Measurements from ENCODE around the gene GPR45. TPM values are rescaled to one million over a fixed set of nuclear protein-coding genes. Genes with fewer than 3 reads are reported as not detected.

The GPR45 gene
- total RNA-seq, 2 experiments from 2014 or later = not detected

- H3K4me1 Mint-ChIP-seq = peaks cover 3% of the 10 kb centered on the region
- DNase-seq = no peak
- H3K27ac Mint-ChIP-seq = no peak overlapping the region
- H3K27me3 Mint-ChIP-seq = no peaks in the 10 kb centered on the region
- ChIA-PET POLR2A (no interaction called here), CTCF (no interaction called here)
- peaks cover 27% of the 10 kb centered on the region for H3K36me3 Mint-ChIP-seq (ENCODE audit: low read depth)
- no peaks in the 10 kb centered on the region for H3K9me3 Mint-ChIP-seq
- no peak overlapping the region for H3K4me3 Mint-ChIP-seq
These were observed 49.6 kb downstream of the GPR45 start for GRCh38 chr2:105290981-105291660.

DNA sequence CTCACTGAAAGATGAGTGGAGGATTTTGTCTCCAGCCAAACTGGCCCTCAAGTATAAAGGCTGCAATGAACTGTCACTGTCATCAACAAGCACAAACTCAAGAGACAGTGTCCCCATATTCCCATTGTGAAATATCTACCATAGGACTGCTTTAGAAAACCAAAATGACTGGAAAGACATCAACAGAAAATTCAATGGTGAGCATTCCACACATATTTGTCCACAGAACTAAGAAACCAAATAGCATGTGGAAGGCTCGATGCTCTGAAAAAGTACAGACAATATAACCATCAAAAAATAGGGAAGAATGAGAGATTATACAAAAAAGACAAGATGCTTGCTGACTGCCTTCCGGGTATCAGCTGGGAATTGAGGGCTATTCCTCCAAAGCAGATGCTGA is 50.4 kb downstream of the GPR45 start:
- Mint-ChIP-seq H3K4me1 (peaks cover 3% of the 10 kb centered on the region), H3K36me3 (ENCODE audit: low read depth) (peaks cover 29% of the 10 kb centered on the region), H3K9me3 (no peaks in the 10 kb centered on the region), H3K4me3 (no peak overlapping the region), H3K27ac (no peak overlapping the region), H3K27me3 (no peaks in the 10 kb centered on the region)
- DNase-seq = no peak
- ChIA-PET CTCF (interaction anchor here (0.6 to 1.0 kb wide), 2 partner anchors 229 to 1785 kb away, joined by 3 to 5 read pairs; no protein-coding TSS in a partner anchor), POLR2A (no interaction called here)

Other genes starting within 250 kb of the GPR45 start
- gene MRPS9, start 203.7 kb upstream of the GPR45 start, total RNA-seq = 10 to 100 TPM; 19.8 to 20.6 TPM
- 10 to 100 TPM; 15.9 to 17.0 TPM for gene TGFBRAP1, start 88.0 kb downstream of the GPR45 start, total RNA-seq
- gene C2orf49, start 95.8 kb downstream of the GPR45 start, total RNA-seq = 10 to 100 TPM; 22.0 to 23.5 TPM
- gene FHL2, start 157.3 kb downstream of the GPR45 start, total RNA-seq = 1 to 10 TPM; 3.0 to 3.1 TPM